ENCODE measurements around the gene GSK3B. TPM values are rescaled to one million over a fixed set of nuclear protein-coding genes. Genes with fewer than 3 reads are reported as not detected.

The GSK3B gene
- polyA plus RNA-seq, 3 donors = 16.2 to 20.6 (median 20.5) TPM

DNA sequence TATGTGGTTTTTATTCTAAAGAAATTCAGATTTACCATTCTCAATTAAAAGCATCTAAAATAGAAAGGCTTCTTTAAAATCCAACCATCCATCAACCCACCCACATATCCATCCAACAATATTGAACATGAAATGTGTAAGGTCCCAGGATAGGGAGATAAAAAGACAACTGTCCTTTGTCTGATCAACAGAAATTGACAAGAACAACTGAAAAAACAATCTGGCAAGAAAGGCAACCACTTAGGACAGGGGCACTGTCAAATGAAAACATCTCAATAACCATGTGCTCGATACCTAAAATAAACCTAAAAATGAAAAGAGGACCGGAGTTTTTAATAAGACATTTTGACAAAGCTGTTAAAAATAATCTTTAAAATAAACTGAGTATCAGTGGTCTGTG lies 245.1 kb downstream of the GSK3B start:
- Histone ChIP-seq H3K4me3 (replicated peaks in 1 of 3; ENCODE audit: low read depth in 2 of 3, low read length in 3 of 3) (no peak overlapping the region), H2AFZ (ENCODE audit: insufficient read depth, low read depth, low read length, poor library complexity, severe bottlenecking) (no peak overlapping the region), H4K20me1 (ENCODE audit: insufficient read depth, low read length) (no peaks in the 10 kb centered on the region), H3K79me2 (ENCODE audit: insufficient read depth, low read length) (no peaks in the 10 kb centered on the region), H3K9me3 (replicated peaks in 1 of 2; ENCODE audit: control insufficient read depth in 1 of 2, insufficient read depth in 1 of 2, low read length in 2 of 2) (no peaks in the 10 kb centered on the region), H3K4me2 (replicated peaks; ENCODE audit: extremely low read depth, low read length, poor library complexity, severe bottlenecking) (no peak overlapping the region), H3K4me1 (ENCODE audit: control insufficient read depth in 1 of 2, insufficient read depth in 2 of 2, low read length in 2 of 2) (no peaks in the 10 kb centered on the region), H3K9ac (ENCODE audit: insufficient read depth, low read length, poor library complexity, severe bottlenecking) (no peak overlapping the region), H3K36me3 (replicated peaks in 1 of 2; ENCODE audit: control insufficient read depth in 1 of 2, insufficient read depth in 2 of 2, low read length in 2 of 2) (peaks cover 9 to 28% of the 10 kb centered on the region in 2 donors), H3K27me3 (ENCODE audit: control insufficient read depth in 2 of 2, insufficient read depth in 2 of 2, low read length in 2 of 2) (no peaks in the 10 kb centered on the region), H3K27ac (ENCODE audit: low read depth in 1 of 2, low read length in 2 of 2) (no peak overlapping the region)
- H3K4me3 Mint-ChIP-seq = no peak overlapping the region
- intact Hi-C loops (cut with micrococcal nuclease) = no loop called here
- peaks cover 43 to 45% of the 10 kb centered on the region in 2 donors for H3K36me3 Mint-ChIP-seq
- H3K4me1 Mint-ChIP-seq = peaks cover 3% of the 10 kb centered on the region
- no peak overlapping the region for H3K27ac Mint-ChIP-seq
- WGBS (ENCODE audit: insufficient coverage) = no CpG with 5 or more reads among the region's 2 CpGs
- H3K9me3 Mint-ChIP-seq = peaks cover 0 to 11% (median 5%) of the 10 kb centered on the region in 7 donors
- no peak for DNase-seq
- TF ChIP-seq, protein P1, sequence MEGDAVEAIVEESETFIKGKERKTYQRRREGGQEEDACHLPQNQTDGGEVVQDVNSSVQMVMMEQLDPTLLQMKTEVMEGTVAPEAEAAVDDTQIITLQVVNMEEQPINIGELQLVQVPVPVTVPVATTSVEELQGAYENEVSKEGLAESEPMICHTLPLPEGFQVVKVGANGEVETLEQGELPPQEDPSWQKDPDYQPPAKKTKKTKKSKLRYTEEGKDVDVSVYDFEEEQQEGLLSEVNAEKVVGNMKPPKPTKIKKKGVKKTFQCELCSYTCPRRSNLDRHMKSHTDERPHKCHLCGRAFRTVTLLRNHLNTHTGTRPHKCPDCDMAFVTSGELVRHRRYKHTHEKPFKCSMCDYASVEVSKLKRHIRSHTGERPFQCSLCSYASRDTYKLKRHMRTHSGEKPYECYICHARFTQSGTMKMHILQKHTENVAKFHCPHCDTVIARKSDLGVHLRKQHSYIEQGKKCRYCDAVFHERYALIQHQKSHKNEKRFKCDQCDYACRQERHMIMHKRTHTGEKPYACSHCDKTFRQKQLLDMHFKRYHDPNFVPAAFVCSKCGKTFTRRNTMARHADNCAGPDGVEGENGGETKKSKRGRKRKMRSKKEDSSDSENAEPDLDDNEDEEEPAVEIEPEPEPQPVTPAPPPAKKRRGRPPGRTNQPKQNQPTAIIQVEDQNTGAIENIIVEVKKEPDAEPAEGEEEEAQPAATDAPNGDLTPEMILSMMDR (IDR thresholded peaks at IDR 0.05) = no peak
- H3K27me3 Mint-ChIP-seq (ENCODE audit: low read depth in 3 of 3) = no peaks in the 10 kb centered on the region

DNA sequence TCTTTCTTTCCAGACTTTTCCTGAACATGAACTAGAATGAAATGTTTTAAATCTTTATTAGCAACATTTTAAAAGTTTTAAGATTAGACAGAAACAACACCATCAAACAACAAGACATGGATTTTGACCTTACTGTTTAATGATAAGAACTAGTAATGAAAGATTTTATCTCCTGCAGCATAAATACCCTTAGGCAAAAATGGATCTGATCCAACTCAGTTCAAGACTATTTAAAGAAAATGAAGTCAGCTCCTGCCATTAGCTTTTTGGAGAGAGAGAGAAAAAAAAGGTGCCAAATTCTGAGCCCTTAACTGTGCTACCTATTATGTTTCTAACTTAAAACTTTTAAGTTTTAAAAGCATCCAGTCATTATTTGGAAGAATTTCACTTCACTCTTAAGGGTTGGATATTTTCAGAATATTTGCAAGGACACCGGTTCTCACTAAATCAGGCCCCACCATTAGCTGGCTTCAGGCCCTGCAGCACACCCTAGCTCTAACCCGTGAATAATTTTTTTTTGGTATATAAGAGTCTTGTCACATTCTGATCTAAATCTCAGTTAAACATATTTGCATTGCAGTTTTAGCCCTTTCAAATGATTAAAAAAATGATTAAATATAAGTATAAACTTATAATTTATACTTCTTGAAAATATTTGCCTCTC lies 252.3 kb downstream of the GSK3B start:
- H3K79me2 ChIP-seq (ENCODE audit: insufficient read depth, low read length) = no peaks in the 10 kb centered on the region
- no peaks in the 10 kb centered on the region for H4K20me1 ChIP-seq (ENCODE audit: insufficient read depth, low read length)
- H3K27ac ChIP-seq (ENCODE audit: low read depth in 1 of 2, low read length in 2 of 2) = no peak overlapping the region
- H3K27me3 ChIP-seq (ENCODE audit: control insufficient read depth in 2 of 2, insufficient read depth in 2 of 2, low read length in 2 of 2) = no peaks in the 10 kb centered on the region
- H3K4me3 Mint-ChIP-seq = no peak overlapping the region
- peaks cover 0 to 1% (median 0%) of the 10 kb centered on the region in 3 donors for H3K27me3 Mint-ChIP-seq (ENCODE audit: low read depth in 3 of 3)
- H3K9me3 Mint-ChIP-seq = peaks cover 2 to 16% (median 5%) of the 10 kb centered on the region in 7 donors
- no CpG with 5 or more reads among the region's 2 CpGs for WGBS (ENCODE audit: insufficient coverage)
- H3K4me1 ChIP-seq (ENCODE audit: control insufficient read depth in 1 of 2, insufficient read depth in 2 of 2, low read length in 2 of 2) = no peaks in the 10 kb centered on the region
- no peak for DNase-seq
- H3K36me3 ChIP-seq (replicated peaks in 1 of 2; ENCODE audit: control insufficient read depth in 1 of 2, insufficient read depth in 2 of 2, low read length in 2 of 2) = peaks cover 20 to 48% of the 10 kb centered on the region in 2 donors
- H3K9me3 ChIP-seq (replicated peaks in 1 of 2; ENCODE audit: control insufficient read depth in 1 of 2, insufficient read depth in 1 of 2, low read length in 2 of 2) = no peaks in the 10 kb centered on the region
- H2AFZ ChIP-seq (ENCODE audit: insufficient read depth, low read depth, low read length, poor library complexity, severe bottlenecking) = no peak overlapping the region
- peaks cover 3% of the 10 kb centered on the region for H3K4me1 Mint-ChIP-seq
- TF ChIP-seq, protein P1 (IDR thresholded peaks at IDR 0.05) = no peak
- intact Hi-C loops (cut with micrococcal nuclease) = no loop called here
- no peak overlapping the region for H3K27ac Mint-ChIP-seq
- H3K9ac ChIP-seq (ENCODE audit: insufficient read depth, low read length, poor library complexity, severe bottlenecking) = no peak overlapping the region
- H3K4me2 ChIP-seq (replicated peaks; ENCODE audit: extremely low read depth, low read length, poor library complexity, severe bottlenecking) = no peak overlapping the region
- no peak overlapping the region for H3K4me3 ChIP-seq (replicated peaks in 1 of 3; ENCODE audit: low read depth in 2 of 3, low read length in 3 of 3)
- H3K36me3 Mint-ChIP-seq = peaks cover 47 to 58% of the 10 kb centered on the region in 2 donors

Measured in CD14-positive monocyte (primary cell).